ENCODE results near the gene AUP1. TPM values are rescaled to one million over a fixed set of nuclear protein-coding genes. Genes with fewer than 3 reads are reported as not detected.
A peak's percentile ranks its signal among the peaks of the same experiment; 100 is the strongest.

Gene AUP1
- total RNA-seq, 1 donor from 2014 or later, result 143 TPM

- H3K4me3 ChIP-seq (ENCODE audit: low read depth, low read length), result no peak overlapping the region
- no peak for TF ChIP-seq CTCF (IDR thresholded peaks at IDR 0.05; ENCODE audit: insufficient read depth, low read length, poor library complexity, severe bottlenecking)
- H3K27me3 ChIP-seq (ENCODE audit: control insufficient read depth, insufficient read depth, low read length), result peaks cover 26% of the 10 kb centered on the region
- no peaks in the 10 kb centered on the region for H3K36me3 ChIP-seq (ENCODE audit: control insufficient read depth, insufficient read depth, low read length)
- DNase-seq (ENCODE audit: low read depth), result no peak
Observed at GRCh38 chr2:74504591-74504990, 24.9 kb downstream of the AUP1 start.

GRCh38 chr2:74503506-74504475 lies 25.7 kb downstream of the AUP1 start:
- Histone ChIP-seq H3K4me3 (ENCODE audit: low read depth, low read length) (peak overlapping the region; percentile 47), H3K27me3 (ENCODE audit: control insufficient read depth, insufficient read depth, low read length) (peaks cover 34% of the 10 kb centered on the region), H3K36me3 (ENCODE audit: control insufficient read depth, insufficient read depth, low read length) (no peaks in the 10 kb centered on the region)
- no peak for DNase-seq (ENCODE audit: low read depth)
- no peak for TF ChIP-seq CTCF (IDR thresholded peaks at IDR 0.05; ENCODE audit: insufficient read depth, low read length, poor library complexity, severe bottlenecking)

- TF ChIP-seq CTCF (IDR thresholded peaks at IDR 0.05; ENCODE audit: insufficient read depth, low read length, poor library complexity, severe bottlenecking), result peak; percentile 42
- peak overlapping the region; percentile 47 for H3K4me3 ChIP-seq (ENCODE audit: low read depth, low read length)
- peak; percentile 58 for DNase-seq (ENCODE audit: low read depth)
Observed at GRCh38 chr2:74502720-74503505, 26.6 kb downstream of the AUP1 start.

GRCh38 chr2:74502147-74502719 lies 27.3 kb downstream of the AUP1 start:
- no peak for DNase-seq (ENCODE audit: low read depth)
- no peak for TF ChIP-seq CTCF (IDR thresholded peaks at IDR 0.05; ENCODE audit: insufficient read depth, low read length, poor library complexity, severe bottlenecking)
- Histone ChIP-seq H3K36me3 (ENCODE audit: control insufficient read depth, insufficient read depth, low read length) (no peaks in the 10 kb centered on the region), H3K4me3 (ENCODE audit: low read depth, low read length) (peak overlapping the region; percentile 47), H3K27me3 (ENCODE audit: control insufficient read depth, insufficient read depth, low read length) (peaks cover 48% of the 10 kb centered on the region)

More at GRCh38 chr2:74502720-74503505, 26.6 kb downstream of the AUP1 start:
- Histone ChIP-seq H3K27me3 (ENCODE audit: control insufficient read depth, insufficient read depth, low read length) (peaks cover 43% of the 10 kb centered on the region), H3K36me3 (ENCODE audit: control insufficient read depth, insufficient read depth, low read length) (no peaks in the 10 kb centered on the region)

- peaks cover 48% of the 10 kb centered on the region for H3K27me3 ChIP-seq (ENCODE audit: control insufficient read depth, insufficient read depth, low read length)
Observed at GRCh38 chr2:74501335-74502071, 28.0 kb downstream of the AUP1 start.

More at GRCh38 chr2:74501335-74502071, 28.0 kb downstream of the AUP1 start:
- DNase-seq (ENCODE audit: low read depth), result no peak
- TF ChIP-seq CTCF (IDR thresholded peaks at IDR 0.05; ENCODE audit: insufficient read depth, low read length, poor library complexity, severe bottlenecking), result no peak
- Histone ChIP-seq H3K36me3 (ENCODE audit: control insufficient read depth, insufficient read depth, low read length) (no peaks in the 10 kb centered on the region), H3K4me3 (ENCODE audit: low read depth, low read length) (no peak overlapping the region)

All from kidney epithelial cell (primary cell).